Caco-2 (cell line): ENCODE results near the gene AAGAB. TPM values are rescaled to one million over a fixed set of nuclear protein-coding genes. Genes with fewer than 3 reads are reported as not detected.
A peak's percentile ranks its signal among the peaks of the same experiment; 100 is the strongest.

Source experiments
- Bru-seq: library from RNA; stranded (reverse); fragments of 400-500 nt; gene quantifications from one replicate; lab custom pipeline; 2021; lab: Mats Ljungman, UMichigan
- BruChase-seq, 2 experiments: library from RNA; stranded (reverse); fragments of 400-500 nt; gene quantifications; one replicate each; lab custom pipeline; 2021; lab: Mats Ljungman, UMichigan
- BruUV-seq: library from RNA; stranded (reverse); fragments of 400-500 nt; replicated peaks from 2 replicates; lab custom pipeline; 2021; lab: Mats Ljungman, UMichigan
- CTCF ChIA-PET: fragments of 300-600 bp; sonication (Branson Sonifier 250); formaldehyde crosslinking; loops from one replicate; lab custom pipeline; 2022; ENCODE audit warnings: antibody characterized with exemption; lab: Charles Lee
- POLR2A ChIA-PET: fragments of 300-600 bp; sonication (Branson Sonifier 250); formaldehyde crosslinking; loops from one replicate; lab custom pipeline; 2022; ENCODE audit warnings: antibody characterized with exemption; lab: Charles Lee
- DNase-seq, 2 experiments: peaks; one replicate each; pipeline versions ENCODE4 v3.0.0 to v3.0.0-alpha.2; 2020 to 2022
- H3K27me3 ChIP-seq: replicated peaks from 2 replicates; pipeline ENCODE4 v1.6.0; 2011; ENCODE audit warnings: low read length; ENCODE audit not compliant: control insufficient read depth, insufficient read depth
- H3K36me3 ChIP-seq: 2 replicates; pipeline ENCODE4 v1.5.1; 2011; ENCODE audit warnings: low read length; ENCODE audit not compliant: control insufficient read depth, insufficient read depth
- H3K4me1 ChIP-seq: fragments of 250-450 bp; sonication (Bioruptor Pico); 2 replicates; pipeline ENCODE4 v1.5.1; 2020; ENCODE audit warnings: mild to moderate bottlenecking
- H3K4me3 ChIP-seq: 2 replicates; pipeline ENCODE4 v1.5.1; 2011; ENCODE audit warnings: low read depth, mild to moderate bottlenecking, control low read depth, low read length
- H3K9me3 ChIP-seq: fragments of 250-450 bp; sonication (Bioruptor Pico); 2 replicates; pipeline ENCODE4 v1.5.1; 2020; ENCODE audit warnings: mild to moderate bottlenecking, moderate library complexity
- H3K27ac Mint-ChIP-seq: one replicate; pipeline ENCODE4 v1.8.0; 2022; ENCODE audit warnings: mixed read lengths; ENCODE audit not compliant: unreplicated experiment
- H3K27me3 Mint-ChIP-seq: one replicate; pipeline ENCODE4 v1.8.0; 2022; ENCODE audit warnings: mixed read lengths; ENCODE audit not compliant: insufficient read depth, unreplicated experiment
- H3K36me3 Mint-ChIP-seq: one replicate; pipeline ENCODE4 v1.8.0; 2022; ENCODE audit warnings: mild to moderate bottlenecking, mixed read lengths; ENCODE audit not compliant: insufficient read depth, unreplicated experiment
- H3K4me1 Mint-ChIP-seq: one replicate; pipeline ENCODE4 v1.8.0; 2022; ENCODE audit warnings: low read depth, mixed read lengths; ENCODE audit not compliant: unreplicated experiment
- H3K4me3 Mint-ChIP-seq: one replicate; pipeline ENCODE4 v1.8.0; 2022; ENCODE audit warnings: mild to moderate bottlenecking, moderate library complexity, mixed read lengths; ENCODE audit not compliant: unreplicated experiment
- H3K9me3 Mint-ChIP-seq: one replicate; pipeline ENCODE4 v1.8.0; 2022; ENCODE audit warnings: mixed read lengths; ENCODE audit not compliant: unreplicated experiment
- intact Hi-C: fragments of 100-400 bp; cut with micrococcal nuclease; formaldehyde crosslinking; loops from one replicate; pipeline ENCODE4 v1.10.0; 2022; ENCODE audit not compliant: unreplicated experiment
- long read RNA-seq: library from polyadenylated mRNA; stranded (forward); transcript quantifications from one replicate; pipeline ENCODE4 v2.0.0, GENCODE V29; 2022
- total RNA-seq: library from RNA; stranded (reverse); gene quantifications from 2 replicates; pipeline ENCODE4 v1.2.3, GENCODE V29; 2022
- TF ChIP-seq, protein P1 (sequence below), 2 experiments: fragments of 200-600 bp in 1 of 2; IDR thresholded peaks; 1 replicate in 1 of 2; 2 replicates in 1 of 2; pipeline versions ENCODE4 v1.5.1 to v1.8.0; 2011 to 2022; ENCODE audit warnings: antibody characterized with exemption in 1 of 2, control low read depth in 1 of 2, inconsistent platforms in 1 of 2, low read depth in 1 of 2, low read length in 1 of 2, mild to moderate bottlenecking in 1 of 2, moderate library complexity in 1 of 2; ENCODE audit not compliant: insufficient read depth in 1 of 2, severe bottlenecking in 1 of 2, unreplicated experiment in 1 of 2

Gene AAGAB
- total RNA-seq (64.6 and 64.9 TPM in 2 replicates), Bru-seq, nascent RNA (percentile 85 among the genes with signal in this experiment), BruChase-seq, experiment 1, labeled RNA remaining after a 2-hour chase (percentile 82 among the genes with signal in this experiment), BruChase-seq, experiment 2, labeled RNA remaining after a 6-hour chase (percentile 90 among the genes with signal in this experiment)
- long read RNA-seq, partial matches to known transcripts, result 2 of 10 reads
- long read RNA-seq, other reads (novel, unspliced or antisense), result 4 of 10 reads

GRCh38 chr15:67254238-67255175 lies at the start of gene AAGAB, which contains the start of gene IQCH:
Gene AAGAB, minus strand, starts transcription at chr15:67254661. Its CDS starts 30 bp downstream, at chr15:67254631.
Gene IQCH, plus strand, starts transcription at chr15:67254786. Its CDS starts 111 bp downstream, at chr15:67254897.
- Mint-ChIP-seq H3K27me3 (no peaks in the 10 kb centered on the region), H3K4me1 (peaks cover 6% of the 10 kb centered on the region), H3K36me3 (peaks cover 12% of the 10 kb centered on the region), H3K4me3 (peak within 1 kb of the TSS; percentile 98), H3K27ac (peak within 1 kb of the TSS; percentile 98), H3K9me3 (no peaks in the 10 kb centered on the region)
- DNase-seq, result peak; percentile 97 to 99
- TF ChIP-seq, protein P1, sequence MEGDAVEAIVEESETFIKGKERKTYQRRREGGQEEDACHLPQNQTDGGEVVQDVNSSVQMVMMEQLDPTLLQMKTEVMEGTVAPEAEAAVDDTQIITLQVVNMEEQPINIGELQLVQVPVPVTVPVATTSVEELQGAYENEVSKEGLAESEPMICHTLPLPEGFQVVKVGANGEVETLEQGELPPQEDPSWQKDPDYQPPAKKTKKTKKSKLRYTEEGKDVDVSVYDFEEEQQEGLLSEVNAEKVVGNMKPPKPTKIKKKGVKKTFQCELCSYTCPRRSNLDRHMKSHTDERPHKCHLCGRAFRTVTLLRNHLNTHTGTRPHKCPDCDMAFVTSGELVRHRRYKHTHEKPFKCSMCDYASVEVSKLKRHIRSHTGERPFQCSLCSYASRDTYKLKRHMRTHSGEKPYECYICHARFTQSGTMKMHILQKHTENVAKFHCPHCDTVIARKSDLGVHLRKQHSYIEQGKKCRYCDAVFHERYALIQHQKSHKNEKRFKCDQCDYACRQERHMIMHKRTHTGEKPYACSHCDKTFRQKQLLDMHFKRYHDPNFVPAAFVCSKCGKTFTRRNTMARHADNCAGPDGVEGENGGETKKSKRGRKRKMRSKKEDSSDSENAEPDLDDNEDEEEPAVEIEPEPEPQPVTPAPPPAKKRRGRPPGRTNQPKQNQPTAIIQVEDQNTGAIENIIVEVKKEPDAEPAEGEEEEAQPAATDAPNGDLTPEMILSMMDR (IDR thresholded peaks at IDR 0.05; ENCODE audit: insufficient read depth in 1 of 2, low read depth in 1 of 2, low read length in 1 of 2, severe bottlenecking in 1 of 2, unreplicated experiment in 1 of 2), result no peak
- no TSS peak for BruUV-seq
- ChIA-PET CTCF (interaction anchor here (0.6 kb wide), 1 partner anchor 143 kb away, joined by 3 read pairs; no protein-coding TSS in a partner anchor), POLR2A (interaction anchor here (1.0 kb wide), 1 partner anchor 76 kb away, joined by 3 read pairs; no protein-coding TSS in a partner anchor)
- Histone ChIP-seq H3K36me3 (no peaks in the 10 kb centered on the region), H3K4me3 (peak within 1 kb of the TSS; percentile 95), H3K9me3 (no peaks in the 10 kb centered on the region), H3K27me3 (no peaks in the 10 kb centered on the region), H3K4me1 (no peaks in the 10 kb centered on the region; the same call in 1 of the 2 replicates)
- intact Hi-C loops, result no loop called here

DNA sequence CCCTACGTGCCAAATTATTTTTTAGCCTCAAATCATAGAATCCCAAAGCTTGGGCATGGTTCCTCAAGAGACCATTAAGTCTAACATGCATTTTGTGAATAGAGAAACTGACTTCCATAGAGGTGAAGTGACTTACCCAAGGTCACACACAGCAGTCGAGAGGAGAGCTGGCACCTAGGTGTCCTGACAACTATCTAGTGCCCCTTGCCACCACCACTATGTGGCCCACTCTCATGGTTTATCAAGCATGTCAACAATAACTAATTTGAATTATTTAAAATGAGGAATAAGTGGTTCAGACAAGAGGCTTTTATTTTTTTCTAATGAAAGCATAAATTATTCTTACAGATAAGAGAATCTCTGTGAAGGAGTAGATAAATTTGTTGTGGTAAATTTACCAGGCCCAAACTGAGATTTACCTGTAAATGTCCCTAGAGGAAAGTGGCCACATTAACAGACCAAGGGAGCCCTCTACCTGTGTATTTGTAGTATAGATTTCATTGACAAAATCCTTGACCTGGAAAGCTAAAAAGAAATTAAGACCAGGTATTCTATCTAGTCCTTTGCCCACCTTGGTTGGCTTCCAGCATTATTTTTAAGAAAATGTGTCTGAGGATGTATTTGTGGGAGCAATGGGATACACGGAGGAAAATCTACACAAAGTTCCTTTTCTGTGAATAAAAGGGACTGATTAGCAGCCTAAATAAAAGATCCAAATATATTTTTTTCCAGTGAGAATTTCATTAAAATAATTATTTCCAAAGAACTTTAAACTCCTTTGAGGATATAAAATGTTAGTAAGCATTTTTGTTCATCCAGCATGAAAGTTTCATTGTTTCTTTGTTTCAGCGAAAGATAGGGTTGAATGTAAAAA lies 49.3 kb upstream of the AAGAB start:
- ChIA-PET POLR2A (no interaction called here), CTCF (interaction anchor here (0.6 to 1.5 kb wide), 6 partner anchors 63 to 364 kb away, joined by 3 to 19 read pairs (median 4); no protein-coding TSS in a partner anchor)
- intact Hi-C loops, result loop anchor here (1.0 to 5.0 kb wide), 3 partner anchors 61 to 357 kb away; no protein-coding TSS in a partner anchor
- Histone ChIP-seq H3K4me3 (no peak overlapping the region), H3K4me1 (no peaks in the 10 kb centered on the region), H3K9me3 (no peaks in the 10 kb centered on the region), H3K27me3 (no peaks in the 10 kb centered on the region), H3K36me3 (no peaks in the 10 kb centered on the region)
- Mint-ChIP-seq H3K27ac (no peak overlapping the region), H3K4me3 (no peak overlapping the region), H3K4me1 (no peaks in the 10 kb centered on the region), H3K36me3 (no peaks in the 10 kb centered on the region), H3K27me3 (no peaks in the 10 kb centered on the region), H3K9me3 (no peaks in the 10 kb centered on the region)
- no TSS peak for BruUV-seq
- TF ChIP-seq, protein P1 (IDR thresholded peaks at IDR 0.05; ENCODE audit: insufficient read depth in 1 of 2, low read depth in 1 of 2, low read length in 1 of 2, severe bottlenecking in 1 of 2, unreplicated experiment in 1 of 2), result peak; percentile 41 to 66
- peak; percentile 35 to 38 for DNase-seq
